ENCODE measurements around the gene SLC33A1. TPM values are rescaled to one million over a fixed set of nuclear protein-coding genes. Genes with fewer than 3 reads are reported as not detected.

Gene SLC33A1
- total RNA-seq, 1 donor from 2014 or later, result 27.4 TPM

DNA sequence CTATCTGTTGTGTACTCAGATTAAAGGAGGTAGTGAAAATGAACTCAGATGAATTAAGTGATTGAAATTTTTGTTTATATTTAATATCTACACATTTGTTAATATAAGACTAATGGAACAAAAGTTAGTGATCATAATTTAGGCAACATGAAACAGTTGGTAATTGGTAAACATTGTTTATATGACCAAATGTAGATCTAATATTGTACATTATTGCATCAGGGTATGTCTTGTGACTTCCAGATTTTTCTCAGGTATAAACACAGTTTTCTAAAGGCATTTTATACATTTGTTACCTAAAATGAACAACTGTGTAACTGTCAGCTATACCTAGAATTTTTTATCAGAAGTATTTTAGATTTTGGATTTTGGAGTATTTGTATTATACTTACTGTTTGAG, 31.1 kb upstream of the SLC33A1 start:
- Histone ChIP-seq H3K4me1 (no peaks in the 10 kb centered on the region), H3K79me2 (ENCODE audit: low read depth) (peaks cover 100% of the 10 kb centered on the region), H3K36me3 (no peaks in the 10 kb centered on the region), H4K20me1 (ENCODE audit: low read depth) (peaks cover 91% of the 10 kb centered on the region), H3K27ac (no peak overlapping the region), H3F3A (ENCODE audit: low read depth) (peaks cover 5% of the 10 kb centered on the region), H3K27me3 (no peaks in the 10 kb centered on the region), H2AFZ (replicated peaks) (no peak overlapping the region), H3K9me3 (ENCODE audit: low read depth) (no peaks in the 10 kb centered on the region), H3K9ac (no peak overlapping the region), H3K4me2 (no peak overlapping the region), H3K4me3 (no peak overlapping the region)
- H3K27ac Mint-ChIP-seq, result no peak overlapping the region
- TF ChIP-seq, protein P1, sequence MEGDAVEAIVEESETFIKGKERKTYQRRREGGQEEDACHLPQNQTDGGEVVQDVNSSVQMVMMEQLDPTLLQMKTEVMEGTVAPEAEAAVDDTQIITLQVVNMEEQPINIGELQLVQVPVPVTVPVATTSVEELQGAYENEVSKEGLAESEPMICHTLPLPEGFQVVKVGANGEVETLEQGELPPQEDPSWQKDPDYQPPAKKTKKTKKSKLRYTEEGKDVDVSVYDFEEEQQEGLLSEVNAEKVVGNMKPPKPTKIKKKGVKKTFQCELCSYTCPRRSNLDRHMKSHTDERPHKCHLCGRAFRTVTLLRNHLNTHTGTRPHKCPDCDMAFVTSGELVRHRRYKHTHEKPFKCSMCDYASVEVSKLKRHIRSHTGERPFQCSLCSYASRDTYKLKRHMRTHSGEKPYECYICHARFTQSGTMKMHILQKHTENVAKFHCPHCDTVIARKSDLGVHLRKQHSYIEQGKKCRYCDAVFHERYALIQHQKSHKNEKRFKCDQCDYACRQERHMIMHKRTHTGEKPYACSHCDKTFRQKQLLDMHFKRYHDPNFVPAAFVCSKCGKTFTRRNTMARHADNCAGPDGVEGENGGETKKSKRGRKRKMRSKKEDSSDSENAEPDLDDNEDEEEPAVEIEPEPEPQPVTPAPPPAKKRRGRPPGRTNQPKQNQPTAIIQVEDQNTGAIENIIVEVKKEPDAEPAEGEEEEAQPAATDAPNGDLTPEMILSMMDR (IDR thresholded peaks at IDR 0.05), result no peak
- TF ChIP-seq EZH2 (IDR thresholded peaks at IDR 0.05) (no peak), EZH2phosphoT487 (IDR thresholded peaks at IDR 0.05) (no peak)
- H3K9me3 Mint-ChIP-seq, result peaks cover 6% of the 10 kb centered on the region
- H3K36me3 Mint-ChIP-seq, result peaks cover 20% of the 10 kb centered on the region
- H3K4me3 Mint-ChIP-seq, result no peak overlapping the region
- peaks cover 2% of the 10 kb centered on the region for H3K27me3 Mint-ChIP-seq (ENCODE audit: insufficient read depth, low read depth)
- no peak for DNase-seq (ENCODE audit: low spot score)
- peaks cover 5% of the 10 kb centered on the region for H3K4me1 Mint-ChIP-seq

DNA sequence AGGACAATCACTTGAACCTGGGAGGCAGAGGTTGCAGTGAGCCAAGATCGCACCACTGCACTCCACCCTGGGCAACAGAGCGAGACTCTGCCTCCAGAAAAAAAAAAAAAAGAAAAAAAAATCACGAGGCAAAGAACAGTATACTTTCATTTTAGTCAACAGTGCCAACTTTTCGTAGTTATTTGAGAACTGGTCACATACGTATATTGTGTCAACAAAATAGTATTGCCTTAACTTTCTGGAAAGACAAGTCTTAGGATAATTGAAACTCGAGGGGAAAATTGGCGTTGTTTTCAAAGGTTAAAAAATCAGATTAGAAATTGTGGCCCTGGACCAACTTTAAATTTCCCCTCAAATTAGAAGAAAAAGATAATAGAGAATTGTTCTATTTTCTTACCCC, 30.1 kb upstream of the SLC33A1 start:
- H3K27ac Mint-ChIP-seq, result no peak overlapping the region
- H3K4me3 Mint-ChIP-seq, result no peak overlapping the region
- TF ChIP-seq EZH2phosphoT487 (IDR thresholded peaks at IDR 0.05) (no peak), EZH2 (IDR thresholded peaks at IDR 0.05) (no peak)
- TF ChIP-seq, protein P1 (IDR thresholded peaks at IDR 0.05), result no peak
- Histone ChIP-seq H3K79me2 (ENCODE audit: low read depth) (peaks cover 100% of the 10 kb centered on the region), H3K4me2 (no peak overlapping the region), H3K27me3 (no peaks in the 10 kb centered on the region), H3K36me3 (no peaks in the 10 kb centered on the region), H4K20me1 (ENCODE audit: low read depth) (peaks cover 91% of the 10 kb centered on the region), H3K9me3 (ENCODE audit: low read depth) (no peaks in the 10 kb centered on the region), H3K4me1 (no peaks in the 10 kb centered on the region), H3K9ac (no peak overlapping the region), H3F3A (ENCODE audit: low read depth) (no peaks in the 10 kb centered on the region), H3K4me3 (no peak overlapping the region), H2AFZ (replicated peaks) (no peak overlapping the region), H3K27ac (no peak overlapping the region)
- H3K9me3 Mint-ChIP-seq, result peaks cover 11% of the 10 kb centered on the region
- H3K36me3 Mint-ChIP-seq, result peaks cover 25% of the 10 kb centered on the region
- H3K27me3 Mint-ChIP-seq (ENCODE audit: insufficient read depth, low read depth), result peaks cover 2% of the 10 kb centered on the region
- H3K4me1 Mint-ChIP-seq, result peaks cover 5% of the 10 kb centered on the region
- no peak for DNase-seq (ENCODE audit: low spot score)

DNA sequence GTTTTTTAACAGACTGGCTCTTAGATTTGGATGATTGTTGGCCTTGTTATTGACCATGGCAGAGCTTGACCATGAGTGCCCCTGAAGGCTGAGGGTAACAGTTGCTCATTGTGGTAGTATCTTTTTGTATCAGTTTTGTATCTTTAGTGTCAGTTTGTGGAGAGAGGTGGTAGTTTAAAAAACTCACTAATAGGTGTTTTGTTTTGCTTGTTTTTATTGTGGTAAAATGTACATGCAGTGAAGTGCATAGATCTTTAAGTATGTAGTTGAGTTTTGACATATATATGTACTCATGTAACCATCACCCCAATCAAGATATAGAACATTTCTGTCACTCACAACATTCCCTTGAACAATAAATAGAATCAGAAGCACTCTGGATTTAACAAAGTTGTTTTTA, 26.1 kb upstream of the SLC33A1 start:
- Mint-ChIP-seq H3K9me3 (peaks cover 22% of the 10 kb centered on the region), H3K36me3 (peaks cover 37% of the 10 kb centered on the region), H3K4me3 (no peak overlapping the region), H3K27me3 (ENCODE audit: insufficient read depth, low read depth) (no peaks in the 10 kb centered on the region), H3K4me1 (no peaks in the 10 kb centered on the region), H3K27ac (no peak overlapping the region)
- Histone ChIP-seq H3K27ac (no peak overlapping the region), H3K9me3 (ENCODE audit: low read depth) (no peaks in the 10 kb centered on the region), H3K4me1 (no peaks in the 10 kb centered on the region), H3K4me2 (no peak overlapping the region), H3K9ac (no peak overlapping the region), H4K20me1 (ENCODE audit: low read depth) (peaks cover 97% of the 10 kb centered on the region), H2AFZ (replicated peaks) (no peak overlapping the region), H3K4me3 (no peak overlapping the region), H3K27me3 (no peaks in the 10 kb centered on the region), H3K79me2 (ENCODE audit: low read depth) (peaks cover 100% of the 10 kb centered on the region), H3K36me3 (no peaks in the 10 kb centered on the region), H3F3A (ENCODE audit: low read depth) (no peaks in the 10 kb centered on the region)
- no peak for DNase-seq (ENCODE audit: low spot score)
- TF ChIP-seq EZH2 (IDR thresholded peaks at IDR 0.05), result no peak
- no peak for TF ChIP-seq EZH2phosphoT487 (IDR thresholded peaks at IDR 0.05)
- TF ChIP-seq, protein P1 (IDR thresholded peaks at IDR 0.05), result no peak
